HepG2 (cell line): ENCODE measurements around the gene GSTT2. TPM values are rescaled to one million over a fixed set of nuclear protein-coding genes. Genes with fewer than 3 reads are reported as not detected.

Source experiments
- ARNTL ChIP-seq: sonication (generic); formaldehyde crosslinking; IDR thresholded peaks from 2 replicates; pipeline ENCODE4 v1.4.0; 2020; ENCODE audit warnings: mild to moderate bottlenecking, missing genetic modification reagents
- ASH2L ChIP-seq: fragments of 300-600, 200-600 bp; sonication (generic); IDR thresholded peaks from 2 replicates; pipeline ENCODE4 v1.7.0; 2017; ENCODE audit warnings: low read depth, mild to moderate bottlenecking, moderate library complexity, mixed read lengths, low read length; ENCODE audit not compliant: insufficient read length
- ATF7 ChIP-seq, 2 experiments: fragments of 450-650 bp in 1 of 2; sonication (generic) in 1 of 2; formaldehyde crosslinking in 1 of 2; IDR thresholded peaks; 2 replicates each; pipeline versions ENCODE4 v1.4.0 to v1.6.1; 2016 to 2020; ENCODE audit warnings: antibody characterized with exemption in 1 of 2, mild to moderate bottlenecking in 1 of 2, missing genetic modification reagents in 1 of 2
- BORCS8-MEF2B ChIP-seq: sonication (generic); formaldehyde crosslinking; IDR thresholded peaks from 2 replicates; pipeline ENCODE4 v1.8.0; 2022; ENCODE audit warnings: mild to moderate bottlenecking, missing genetic modification reagents
- GFI1 ChIP-seq: sonication (generic); formaldehyde crosslinking; IDR thresholded peaks from 2 replicates; pipeline ENCODE4 v1.5.0; 2020; ENCODE audit warnings: missing genetic modification reagents, mild to moderate bottlenecking, borderline replicate concordance
- MXI1 ChIP-seq: IDR thresholded peaks from 3 replicates; pipeline ENCODE4 v1.6.1; 2012; ENCODE audit warnings: low read depth, low read length, inconsistent platforms, borderline replicate concordance
- MYC ChIP-seq: sonication (generic); formaldehyde crosslinking; IDR thresholded peaks from 2 replicates; pipeline ENCODE4 v1.9.0; 2021; ENCODE audit warnings: missing genetic modification reagents, borderline replicate concordance
- NAIF1 ChIP-seq: sonication (generic); formaldehyde crosslinking; IDR thresholded peaks from 2 replicates; pipeline ENCODE4 v1.5.0; 2020; ENCODE audit warnings: mild to moderate bottlenecking, missing genetic modification reagents, borderline replicate concordance
- NCOA5 ChIP-seq: sonication (generic); formaldehyde crosslinking; IDR thresholded peaks from 2 replicates; pipeline ENCODE4 v1.4.0; 2020; ENCODE audit warnings: missing genetic modification reagents
- NONO ChIP-seq, 2 experiments: fragments of 450-650 bp in 1 of 2; sonication (generic) in 1 of 2; formaldehyde crosslinking in 1 of 2; IDR thresholded peaks in 1 of 2; conservative IDR thresholded peaks in 1 of 2; 2 replicates each; pipeline versions ENCODE4 v1.6.1 to v1.8.0; 2017 to 2022; ENCODE audit warnings: mild to moderate bottlenecking in 1 of 2, missing genetic modification reagents in 1 of 2, moderate library complexity in 1 of 2
- POLR2AphosphoS5 ChIP-seq: IDR thresholded peaks from 2 replicates; pipeline ENCODE4 v1.6.1; 2012; ENCODE audit warnings: low read depth, low read length
- RBFOX2 ChIP-seq: fragments of 200-400 bp; formaldehyde crosslinking; IDR thresholded peaks from 2 replicates; pipeline ENCODE4 v1.6.1; 2017; ENCODE audit warnings: low read depth, mild to moderate bottlenecking, low read length
- REXO4 ChIP-seq: sonication (generic); formaldehyde crosslinking; IDR thresholded peaks from 2 replicates; pipeline ENCODE4 v1.8.0; 2022; ENCODE audit warnings: missing genetic modification reagents, mild to moderate bottlenecking, borderline replicate concordance
- SKI ChIP-seq: fragments of 450-650 bp; IDR thresholded peaks from one replicate; pipeline ENCODE4 v1.6.1; 2018; ENCODE audit warnings: mild to moderate bottlenecking; ENCODE audit not compliant: partially characterized antibody
- SMAD9 ChIP-seq: sonication (generic); formaldehyde crosslinking; IDR thresholded peaks from 2 replicates; pipeline ENCODE4 v1.5.1; 2020; ENCODE audit warnings: mild to moderate bottlenecking, missing genetic modification reagents
- SNAI1 ChIP-seq: sonication (generic); formaldehyde crosslinking; IDR thresholded peaks from 2 replicates; pipeline ENCODE4 v1.5.0; 2020; ENCODE audit warnings: mild to moderate bottlenecking, missing genetic modification reagents, borderline replicate concordance
- SRF ChIP-seq: IDR thresholded peaks from 2 replicates; pipeline ENCODE4 v1.6.1; 2011; ENCODE audit warnings: mild to moderate bottlenecking, low read depth, low read length, moderate library complexity
- SUZ12 ChIP-seq: fragments of 150-350 bp; IDR thresholded peaks from 2 replicates; pipeline ENCODE4 v1.6.1; 2014; ENCODE audit warnings: low read depth, low read length
- SYNCRIP ChIP-seq: fragments of 200-400 bp; formaldehyde crosslinking; IDR thresholded peaks from 2 replicates; pipeline ENCODE4 v1.6.1; 2018; ENCODE audit warnings: mild to moderate bottlenecking, low read depth, low read length; ENCODE audit not compliant: insufficient read depth
- ZNF335 ChIP-seq: sonication (generic); formaldehyde crosslinking; IDR thresholded peaks from 2 replicates; pipeline ENCODE4 v1.4.0; 2020; ENCODE audit warnings: missing genetic modification reagents
- ZNF431 ChIP-seq: sonication (generic); formaldehyde crosslinking; IDR thresholded peaks from 2 replicates; pipeline ENCODE4 v1.9.0; 2022; ENCODE audit warnings: missing genetic modification reagents, low read depth, mild to moderate bottlenecking, borderline replicate concordance
- ZNF562 ChIP-seq: sonication (generic); formaldehyde crosslinking; IDR thresholded peaks from 2 replicates; pipeline ENCODE4 v1.8.0; 2022; ENCODE audit warnings: missing genetic modification reagents, borderline replicate concordance
- polyA plus RNA-seq, 8 experiments: library from polyadenylated mRNA; depleted of rRNA in 3 of 8; stranded (reverse) in 7 of 8; unstranded in 1 of 8; fragments of >200 nt; fragmentation: Illumina TruSeq in 4 of 8; extraction: Trizol in 4 of 8; gene quantifications; 2 replicates each; pipeline versions ENCODE4 v1.2.1 to v1.2.3, GENCODE V29; 2011 to 2016; ENCODE audit warnings: low read depth in 4 of 8, missing spikeins in 1 of 8, mixed read lengths in 1 of 8; ENCODE audit not compliant: insufficient read depth in 1 of 8
- total RNA-seq, 5 experiments: library from RNA; depleted of rRNA; stranded (reverse); fragments of >200 nt; fragmentation: Illumina TruSeq; extraction: Trizol; gene quantifications; 2 replicates each; pipeline ENCODE4 v1.2.3, GENCODE V29; 2016; ENCODE audit warnings: low read depth in 1 of 5
- TF ChIP-seq, protein P1 (sequence below): sonication (generic); formaldehyde crosslinking; IDR thresholded peaks from 2 replicates; pipeline ENCODE4 v1.8.1; 2022; ENCODE audit warnings: low read depth, mild to moderate bottlenecking, missing genetic modification reagents
- TF ChIP-seq, protein P2 (sequence below): sonication (generic); formaldehyde crosslinking; IDR thresholded peaks from 2 replicates; pipeline ENCODE4 v1.8.1; 2023; ENCODE audit warnings: mild to moderate bottlenecking, missing genetic modification reagents, borderline replicate concordance
- TF ChIP-seq, protein P3 (sequence below): sonication (generic); formaldehyde crosslinking; IDR thresholded peaks from 2 replicates; pipeline ENCODE4 v1.4.0; 2020; ENCODE audit warnings: missing genetic modification reagents

The GSTT2 gene
- total and polyA plus RNA-seq, 2 of the 13 experiments (the other 11 are each of a cell fraction or from before 2014, with no cell fraction given): not detected

DNA sequence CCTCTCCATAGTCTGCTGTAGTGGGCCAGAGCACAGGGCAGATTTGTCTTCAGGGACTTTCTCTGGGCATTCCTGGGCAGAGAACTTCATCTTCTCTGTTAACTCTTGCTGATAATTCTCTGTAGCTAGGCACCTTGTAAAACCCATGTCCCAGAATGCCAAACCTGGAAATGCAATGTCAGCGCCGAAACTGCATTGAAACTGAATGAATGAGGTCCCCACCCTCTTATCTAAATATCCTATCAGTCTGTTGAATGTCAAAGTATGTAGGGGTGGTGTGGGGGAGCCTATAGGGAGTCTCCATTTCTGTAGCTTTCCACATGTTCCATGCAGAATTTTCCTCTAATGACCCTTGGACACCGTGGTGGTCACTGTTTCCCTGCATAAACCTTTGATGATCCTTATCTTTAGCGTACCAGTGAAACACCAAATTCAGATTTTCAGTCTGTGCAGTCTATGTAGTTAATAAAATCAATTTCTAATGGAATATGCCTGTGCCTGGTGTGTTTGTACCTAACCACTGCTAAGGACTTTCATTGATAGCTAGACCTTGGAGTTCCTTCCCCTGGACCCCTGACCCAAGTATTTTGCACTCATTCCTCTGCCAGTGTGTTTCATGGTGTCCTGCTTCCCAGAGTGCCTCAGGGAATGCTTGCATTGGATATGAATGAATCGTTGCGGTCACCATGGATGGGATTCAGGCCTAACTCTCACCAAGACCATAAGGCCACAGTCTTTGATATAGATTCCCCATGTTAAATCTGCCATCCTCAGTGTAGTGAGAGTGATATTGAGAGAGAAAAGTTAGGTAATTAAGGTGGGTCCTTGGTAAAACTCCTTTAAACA is 28.7 kb downstream of the GSTT2 start (continued):
- TF ChIP-seq REXO4 (CRISPR knock-in tag) (no peak), SNAI1 (CRISPR knock-in tag) (0 out of 2 replicates have a peak, but pooled peaks have one; percentile 21), SKI (no peak), RBFOX2 (0 out of 2 replicates have a peak, but pooled peaks have one; percentile 1), MXI1 (no peak), ZNF431 (CRISPR knock-in tag) (no peak), ATF7 (IDR thresholded peaks at IDR 0.05) (no peak), ATF7 (CRISPR knock-in tag; IDR thresholded peaks at IDR 0.05) (no peak), ARNTL (CRISPR knock-in tag) (0 out of 2 replicates have a peak, but pooled peaks have one; percentile 9), SMAD9 (CRISPR knock-in tag) (no peak), NCOA5 (CRISPR knock-in tag) (no peak), MYC (CRISPR knock-in tag) (no peak), SRF (no peak), SYNCRIP (no peak), ZNF562 (CRISPR knock-in tag) (no peak), POLR2AphosphoS5 (no peak), SUZ12 (no peak), ZNF335 (0 out of 2 replicates have a peak, but pooled peaks have one; percentile 56), BORCS8-MEF2B (CRISPR knock-in tag) (peak; percentile 5; the same call in 1 of the 2 replicates), GFI1 (no peak), NONO (IDR thresholded peaks at IDR 0.05) (no peak), NONO (CRISPR knock-in tag; conservative IDR thresholded peaks at IDR 0.05) (0 out of 2 replicates have a peak, but pooled peaks have one; percentile 13), NAIF1 (CRISPR knock-in tag) (no peak), ASH2L (peak; percentile 82)
- TF ChIP-seq, protein P1, sequence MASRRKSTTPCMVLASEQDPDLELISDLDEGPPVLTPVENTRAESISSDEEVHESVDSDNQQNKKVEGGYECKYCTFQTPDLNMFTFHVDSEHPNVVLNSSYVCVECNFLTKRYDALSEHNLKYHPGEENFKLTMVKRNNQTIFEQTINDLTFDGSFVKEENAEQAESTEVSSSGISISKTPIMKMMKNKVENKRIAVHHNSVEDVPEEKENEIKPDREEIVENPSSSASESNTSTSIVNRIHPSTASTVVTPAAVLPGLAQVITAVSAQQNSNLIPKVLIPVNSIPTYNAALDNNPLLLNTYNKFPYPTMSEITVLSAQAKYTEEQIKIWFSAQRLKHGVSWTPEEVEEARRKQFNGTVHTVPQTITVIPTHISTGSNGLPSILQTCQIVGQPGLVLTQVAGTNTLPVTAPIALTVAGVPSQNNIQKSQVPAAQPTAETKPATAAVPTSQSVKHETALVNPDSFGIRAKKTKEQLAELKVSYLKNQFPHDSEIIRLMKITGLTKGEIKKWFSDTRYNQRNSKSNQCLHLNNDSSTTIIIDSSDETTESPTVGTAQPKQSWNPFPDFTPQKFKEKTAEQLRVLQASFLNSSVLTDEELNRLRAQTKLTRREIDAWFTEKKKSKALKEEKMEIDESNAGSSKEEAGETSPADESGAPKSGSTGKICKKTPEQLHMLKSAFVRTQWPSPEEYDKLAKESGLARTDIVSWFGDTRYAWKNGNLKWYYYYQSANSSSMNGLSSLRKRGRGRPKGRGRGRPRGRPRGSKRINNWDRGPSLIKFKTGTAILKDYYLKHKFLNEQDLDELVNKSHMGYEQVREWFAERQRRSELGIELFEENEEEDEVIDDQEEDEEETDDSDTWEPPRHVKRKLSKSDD (CRISPR knock-in tag): no peak
- TF ChIP-seq, protein P2, sequence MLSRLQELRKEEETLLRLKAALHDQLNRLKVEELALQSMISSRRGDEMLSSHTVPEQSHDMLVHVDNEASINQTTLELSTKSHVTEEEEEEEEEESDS (CRISPR knock-in tag): no peak
- TF ChIP-seq, protein P3, sequence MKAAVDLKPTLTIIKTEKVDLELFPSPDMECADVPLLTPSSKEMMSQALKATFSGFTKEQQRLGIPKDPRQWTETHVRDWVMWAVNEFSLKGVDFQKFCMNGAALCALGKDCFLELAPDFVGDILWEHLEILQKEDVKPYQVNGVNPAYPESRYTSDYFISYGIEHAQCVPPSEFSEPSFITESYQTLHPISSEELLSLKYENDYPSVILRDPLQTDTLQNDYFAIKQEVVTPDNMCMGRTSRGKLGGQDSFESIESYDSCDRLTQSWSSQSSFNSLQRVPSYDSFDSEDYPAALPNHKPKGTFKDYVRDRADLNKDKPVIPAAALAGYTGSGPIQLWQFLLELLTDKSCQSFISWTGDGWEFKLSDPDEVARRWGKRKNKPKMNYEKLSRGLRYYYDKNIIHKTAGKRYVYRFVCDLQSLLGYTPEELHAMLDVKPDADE (CRISPR knock-in tag): no peak
